DND-41 (cell line): ENCODE data around the gene TNFRSF9.
"Not testable (repeated sequence)": the region's sequence is repeated elsewhere in the genome, so short reads cannot be mapped to it uniquely, and the experiment has no call there.

ENCODE experiments used
- ATAC-seq: fragments of 200-7000 bp; cut with Tn5 transposase; 3 replicates; pipeline ENCODE4 v1.9.1; 2021; ENCODE audit warnings: low read depth; ENCODE audit not compliant: insufficient read depth
- DNase-seq: peaks from one replicate; pipeline ENCODE4 v3.0.0-alpha.2; 2020
- H2AFZ ChIP-seq: 2 replicates; pipeline ENCODE4 v1.6.0; 2012; ENCODE audit warnings: low read depth, low read length
- H3K27ac ChIP-seq: 2 replicates; pipeline ENCODE4 v1.5.1; 2012; ENCODE audit warnings: low read length, inconsistent platforms
- H3K27me3 ChIP-seq: fragments of 200-600 bp; sonication (generic); 2 replicates; pipeline ENCODE4 v1.6.0; 2012; ENCODE audit warnings: low read length, mild to moderate bottlenecking, inconsistent platforms; ENCODE audit not compliant: insufficient read depth, poor library complexity
- H3K36me3 ChIP-seq: 2 replicates; pipeline ENCODE4 v1.5.1; 2012; ENCODE audit warnings: low read length, inconsistent platforms; ENCODE audit not compliant: insufficient read depth
- H3K4me1 ChIP-seq: 2 replicates; pipeline ENCODE4 v1.5.1; 2012; ENCODE audit warnings: mild to moderate bottlenecking, low read length; ENCODE audit not compliant: insufficient read depth
- H3K4me2 ChIP-seq: 2 replicates; pipeline ENCODE4 v1.6.0; 2012; ENCODE audit warnings: mild to moderate bottlenecking, moderate library complexity, low read length, inconsistent platforms; ENCODE audit not compliant: insufficient read depth
- H3K4me3 ChIP-seq, 2 experiments: fragments of 200-600 bp in 1 of 2; shearing (Covaris generic) in 1 of 2; 2 replicates each; pipeline ENCODE4 v1.5.1; 2012 to 2016; ENCODE audit warnings: inconsistent platforms in 2 of 2, low read length in 2 of 2, mild to moderate bottlenecking in 2 of 2, low read depth in 1 of 2, moderate library complexity in 1 of 2
- H3K79me2 ChIP-seq: 2 replicates; pipeline ENCODE4 v1.6.0; 2012; ENCODE audit warnings: low read length, inconsistent platforms; ENCODE audit not compliant: insufficient read depth
- H3K9ac ChIP-seq: 2 replicates; pipeline ENCODE4 v1.6.0; 2012; ENCODE audit warnings: low read depth, mild to moderate bottlenecking, inconsistent platforms, low read length, moderate library complexity
- H3K9me3 ChIP-seq: 2 replicates; pipeline ENCODE4 v1.5.1; 2012; ENCODE audit warnings: low read length, moderate library complexity, mild to moderate bottlenecking, inconsistent platforms; ENCODE audit not compliant: insufficient read depth, severe bottlenecking
- H4K20me1 ChIP-seq: 2 replicates; pipeline ENCODE4 v1.6.0; 2012; ENCODE audit warnings: low read length; ENCODE audit not compliant: insufficient read depth
- EZH2 ChIP-seq: IDR thresholded peaks from 3 replicates; pipeline ENCODE4 v1.6.1; 2012; ENCODE audit warnings: borderline replicate concordance, low read depth, mild to moderate bottlenecking, moderate library complexity, low read length, inconsistent platforms; ENCODE audit not compliant: severe bottlenecking
- TF ChIP-seq, protein P1 (sequence below): IDR thresholded peaks from 2 replicates; pipeline ENCODE4 v1.5.1; 2012; ENCODE audit warnings: borderline replicate concordance, low read length, moderate library complexity, mild to moderate bottlenecking; ENCODE audit not compliant: poor library complexity, severe bottlenecking; ENCODE audit errors: extremely low read depth

Gene TNFRSF9

DNA sequence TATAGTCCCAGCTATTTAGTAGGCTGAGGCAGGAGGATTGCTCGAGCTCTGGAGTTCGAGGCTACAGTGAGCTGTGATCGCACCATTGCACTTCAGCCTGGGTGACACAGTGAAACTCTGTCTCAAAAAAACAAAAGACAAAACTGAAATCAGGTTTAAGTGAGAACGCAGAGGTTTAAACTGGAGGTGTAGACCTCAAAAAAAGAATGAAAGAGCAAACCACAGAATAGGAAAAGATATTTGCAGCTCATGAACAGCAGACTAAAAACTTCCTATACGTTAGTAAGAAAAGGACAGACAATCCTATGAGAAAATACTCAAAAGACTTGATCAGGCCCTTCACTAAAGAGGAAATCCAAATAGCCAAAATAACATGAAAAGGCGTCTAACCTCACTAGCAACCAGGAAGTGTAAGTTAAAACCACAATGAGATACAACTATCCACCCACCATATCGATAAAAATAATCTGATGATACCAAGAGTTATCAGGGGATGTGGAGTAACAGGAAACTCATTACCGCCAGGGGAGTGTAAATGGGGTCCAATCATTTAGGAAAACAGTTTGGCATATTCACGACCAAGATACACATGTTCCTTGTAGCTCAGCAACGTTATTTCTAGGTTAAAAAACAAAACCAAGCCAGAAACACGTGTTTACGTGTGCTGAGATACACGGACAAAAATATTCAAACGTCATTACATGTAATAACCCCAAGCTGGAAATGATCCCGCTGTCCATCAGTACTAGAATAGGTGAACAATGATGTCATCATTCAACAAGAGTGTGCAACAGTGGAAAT lies 9.8 kb downstream of the TNFRSF9 start:
- Histone ChIP-seq H3K9ac (no peak overlapping the region), H3K9me3 (no peaks in the 10 kb centered on the region), H2AFZ (no peak overlapping the region), H3K4me3 (no peak overlapping the region), H3K36me3 (no peaks in the 10 kb centered on the region), H3K27ac (no peak overlapping the region), H3K79me2 (no peaks in the 10 kb centered on the region), H3K4me1 (no peaks in the 10 kb centered on the region), H3K4me2 (no peak overlapping the region), H3K27me3 (no peaks in the 10 kb centered on the region), H4K20me1 (no peaks in the 10 kb centered on the region)
- DNase-seq (no peak), ATAC-seq (no peak)
- TF ChIP-seq, protein P1, sequence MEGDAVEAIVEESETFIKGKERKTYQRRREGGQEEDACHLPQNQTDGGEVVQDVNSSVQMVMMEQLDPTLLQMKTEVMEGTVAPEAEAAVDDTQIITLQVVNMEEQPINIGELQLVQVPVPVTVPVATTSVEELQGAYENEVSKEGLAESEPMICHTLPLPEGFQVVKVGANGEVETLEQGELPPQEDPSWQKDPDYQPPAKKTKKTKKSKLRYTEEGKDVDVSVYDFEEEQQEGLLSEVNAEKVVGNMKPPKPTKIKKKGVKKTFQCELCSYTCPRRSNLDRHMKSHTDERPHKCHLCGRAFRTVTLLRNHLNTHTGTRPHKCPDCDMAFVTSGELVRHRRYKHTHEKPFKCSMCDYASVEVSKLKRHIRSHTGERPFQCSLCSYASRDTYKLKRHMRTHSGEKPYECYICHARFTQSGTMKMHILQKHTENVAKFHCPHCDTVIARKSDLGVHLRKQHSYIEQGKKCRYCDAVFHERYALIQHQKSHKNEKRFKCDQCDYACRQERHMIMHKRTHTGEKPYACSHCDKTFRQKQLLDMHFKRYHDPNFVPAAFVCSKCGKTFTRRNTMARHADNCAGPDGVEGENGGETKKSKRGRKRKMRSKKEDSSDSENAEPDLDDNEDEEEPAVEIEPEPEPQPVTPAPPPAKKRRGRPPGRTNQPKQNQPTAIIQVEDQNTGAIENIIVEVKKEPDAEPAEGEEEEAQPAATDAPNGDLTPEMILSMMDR: no peak
- no peak for TF ChIP-seq EZH2

- Histone ChIP-seq H3K36me3 (no peaks in the 10 kb centered on the region), H4K20me1 (no peaks in the 10 kb centered on the region), H3K27me3 (no peaks in the 10 kb centered on the region), H3K9ac (no peak overlapping the region), H3K4me1 (no peaks in the 10 kb centered on the region), H2AFZ (no peak overlapping the region), H3K4me2 (no peak overlapping the region), H3K4me3 (no peak overlapping the region), H3K27ac (no peak overlapping the region), H3K79me2 (no peaks in the 10 kb centered on the region), H3K9me3 (no peaks in the 10 kb centered on the region)
- no peak for DNase-seq
- ATAC-seq: no peak
- TF ChIP-seq, protein P1: no peak
- TF ChIP-seq EZH2: no peak
Observed at GRCh38 chr1:7929637-7930036, 11.0 kb downstream of the TNFRSF9 start.

- ATAC-seq (no peak), DNase-seq (no peak)
- H3K27me3 ChIP-seq: no peaks in the 10 kb centered on the region
- TF ChIP-seq, protein P1: no peak
- no peak for TF ChIP-seq EZH2
- no peaks in the 10 kb centered on the region for H3K9me3 ChIP-seq
- H2AFZ ChIP-seq: no peak overlapping the region
- no peaks in the 10 kb centered on the region for H3K79me2 ChIP-seq
- H3K36me3 ChIP-seq: no peaks in the 10 kb centered on the region
- no peaks in the 10 kb centered on the region for H3K4me1 ChIP-seq
- H3K4me2 ChIP-seq: no peak overlapping the region
- no peak overlapping the region for H3K9ac ChIP-seq
- H3K4me3 ChIP-seq: no peak overlapping the region
- H4K20me1 ChIP-seq: no peaks in the 10 kb centered on the region
- no peak overlapping the region for H3K27ac ChIP-seq
Observed at GRCh38 chr1:7928247-7928646, 12.4 kb downstream of the TNFRSF9 start.

- not testable (repeated sequence) for DNase-seq, H3K79me2 ChIP-seq, H3K36me3 ChIP-seq, H4K20me1 ChIP-seq, H3K9me3 ChIP-seq, H2AFZ ChIP-seq, H3K4me3 ChIP-seq, H3K4me1 ChIP-seq, H3K27me3 ChIP-seq, H3K4me2 ChIP-seq, ATAC-seq, H3K27ac ChIP-seq, H3K9ac ChIP-seq
Observed at GRCh38 chr1:7927061-7927460, 13.6 kb downstream of the TNFRSF9 start.
